Activated CD4-positive, alpha-beta T cell treated with anti-CD3 and anti-CD28 coated beads for 36 hours (primary cell): ENCODE data around the gene SPIRE2. TPM values are rescaled to one million over a fixed set of nuclear protein-coding genes. Genes with fewer than 3 reads are reported as not detected.
"Not testable (repeated sequence)": the region's sequence is repeated elsewhere in the genome, so short reads cannot be mapped to it uniquely, and the experiment has no call there.

Source experiments
- ATAC-seq: fragments of 200-7000 bp; cut with Tn5 transposase; one replicate; pipeline ENCODE4 v1.10.0; 2021; ENCODE audit warnings: mild to moderate bottlenecking, moderate library complexity
- CTCF ChIA-PET: fragments of 350-600 bp; sonication (Branson Sonifier 250); formaldehyde crosslinking; loops from one replicate; lab custom pipeline; 2021; ENCODE audit warnings: antibody characterized with exemption; lab: Charles Lee
- POLR2A ChIA-PET: fragments of 350-600 bp; sonication (Branson Sonifier 250); formaldehyde crosslinking; loops from one replicate; lab custom pipeline; 2021; ENCODE audit warnings: antibody characterized with exemption, inconsistent platforms; lab: Charles Lee
- DNase-seq: peaks from one replicate; pipeline ENCODE4 v3.0.0-alpha.2; 2020
- H3K27ac Mint-ChIP-seq: one replicate; pipeline ENCODE4 v1.8.0; 2021; ENCODE audit warnings: mixed read lengths
- H3K27me3 Mint-ChIP-seq: one replicate; pipeline ENCODE4 v1.8.0; 2021; ENCODE audit warnings: mixed read lengths
- H3K36me3 Mint-ChIP-seq: one replicate; pipeline ENCODE4 v1.8.0; 2021; ENCODE audit warnings: low read depth, mixed read lengths
- H3K4me1 Mint-ChIP-seq: one replicate; pipeline ENCODE4 v1.8.0; 2021; ENCODE audit warnings: mixed read lengths
- H3K4me3 Mint-ChIP-seq: one replicate; pipeline ENCODE4 v1.8.0; 2021; ENCODE audit warnings: mild to moderate bottlenecking, moderate library complexity, mixed read lengths
- H3K9me3 Mint-ChIP-seq: one replicate; pipeline ENCODE4 v1.8.0; 2021; ENCODE audit warnings: low read depth, mixed read lengths
- intact Hi-C, 2 experiments: fragments of 100-400 bp; cut with DNase I in 1 of 2; cut with micrococcal nuclease in 1 of 2; formaldehyde crosslinking; loops; one replicate each; pipeline versions ENCODE4 v1.14.2 to v1.15.1; 2022 to 2024; cut with DNase I, micrococcal nuclease
- total RNA-seq, 2 experiments: library from RNA; stranded (reverse); gene quantifications; one replicate each; pipeline ENCODE4 v1.2.3, GENCODE V29; 2021

The SPIRE2 gene
- total RNA-seq, 2 experiments from 2014 or later, result 1.1 to 1.5 TPM

GRCh38 chr16:89911375-89911774 is 83.1 kb downstream of the SPIRE2 start:
- ATAC-seq, result no peak
- no peaks in the 10 kb centered on the region for H3K27me3 Mint-ChIP-seq
- no peak overlapping the region for H3K4me3 Mint-ChIP-seq
- DNase-seq, result no peak
- H3K36me3 Mint-ChIP-seq, result peaks cover 33% of the 10 kb centered on the region
- CTCF ChIA-PET, result interaction anchor here (1.5 to 2.3 kb wide), 4 partner anchors 25 to 205 kb away, joined by 3 to 11 read pairs (median 6); no protein-coding TSS in a partner anchor
- H3K4me1 Mint-ChIP-seq, result no peaks in the 10 kb centered on the region
- H3K9me3 Mint-ChIP-seq, result no peaks in the 10 kb centered on the region
- no peak overlapping the region for H3K27ac Mint-ChIP-seq
- intact Hi-C loops, result no loop called here
- POLR2A ChIA-PET, result no interaction called here

DNA sequence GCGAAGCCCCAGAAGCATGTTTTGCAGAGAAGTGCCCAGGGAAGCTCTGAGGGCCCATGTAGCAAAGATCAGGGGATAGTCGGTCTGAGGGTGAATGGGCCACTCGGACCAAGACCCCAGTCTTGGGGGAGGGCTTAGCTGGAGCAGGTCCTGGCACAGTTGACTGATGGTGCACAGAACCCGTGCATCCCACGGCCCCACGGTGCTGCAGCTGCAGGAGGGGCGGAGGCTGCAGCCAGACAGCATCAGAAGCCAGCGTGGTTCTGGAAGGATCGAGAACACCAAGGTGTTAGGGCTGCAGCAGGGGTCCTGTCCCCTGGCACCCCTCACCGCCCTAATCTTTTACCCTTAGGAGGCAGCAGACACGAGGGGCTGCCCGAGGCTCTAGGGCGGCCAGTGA is 83.9 kb downstream of the SPIRE2 start:
- intact Hi-C loops, result no loop called here
- Mint-ChIP-seq H3K4me1 (no peaks in the 10 kb centered on the region), H3K36me3 (peaks cover 28% of the 10 kb centered on the region), H3K27ac (no peak overlapping the region), H3K4me3 (no peak overlapping the region), H3K27me3 (no peaks in the 10 kb centered on the region), H3K9me3 (no peaks in the 10 kb centered on the region)
- ATAC-seq, result no peak
- CTCF ChIA-PET, result interaction anchor here (2.3 kb wide), 1 partner anchor 52 kb away, joined by 7 read pairs; no protein-coding TSS in a partner anchor
- POLR2A ChIA-PET, result no interaction called here
- no peak for DNase-seq

DNA sequence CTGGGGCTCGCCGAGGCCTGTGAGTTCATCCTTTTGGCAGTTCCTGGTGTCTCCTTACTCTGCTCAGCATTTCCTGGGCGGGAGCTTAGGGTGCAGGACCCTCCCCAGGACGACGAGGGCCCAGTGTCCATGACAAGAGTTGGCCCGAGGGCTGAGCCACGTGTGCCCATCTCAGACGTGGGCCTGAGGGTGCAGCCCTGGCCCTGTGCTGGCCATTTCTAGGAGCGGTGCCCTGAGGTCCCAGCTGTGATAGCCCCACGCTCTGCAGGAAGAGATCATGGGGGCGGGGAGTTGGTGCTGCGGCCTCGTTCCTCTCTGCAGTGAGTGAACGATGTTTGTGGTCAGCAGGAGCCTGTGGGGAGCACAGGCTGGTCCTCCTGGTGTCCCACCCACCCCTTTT is 84.4 kb downstream of the SPIRE2 start:
- Mint-ChIP-seq H3K36me3 (peaks cover 28% of the 10 kb centered on the region), H3K4me1 (peaks cover 2% of the 10 kb centered on the region), H3K27ac (no peak overlapping the region), H3K27me3 (no peaks in the 10 kb centered on the region), H3K4me3 (no peak overlapping the region), H3K9me3 (no peaks in the 10 kb centered on the region)
- no peak for DNase-seq
- POLR2A ChIA-PET, result no interaction called here
- intact Hi-C loops, result no loop called here
- ATAC-seq, result no peak
- CTCF ChIA-PET, result interaction anchor here (0.6 kb wide), 1 partner anchor 59 kb away, joined by 3 read pairs; no protein-coding TSS in a partner anchor

DNA sequence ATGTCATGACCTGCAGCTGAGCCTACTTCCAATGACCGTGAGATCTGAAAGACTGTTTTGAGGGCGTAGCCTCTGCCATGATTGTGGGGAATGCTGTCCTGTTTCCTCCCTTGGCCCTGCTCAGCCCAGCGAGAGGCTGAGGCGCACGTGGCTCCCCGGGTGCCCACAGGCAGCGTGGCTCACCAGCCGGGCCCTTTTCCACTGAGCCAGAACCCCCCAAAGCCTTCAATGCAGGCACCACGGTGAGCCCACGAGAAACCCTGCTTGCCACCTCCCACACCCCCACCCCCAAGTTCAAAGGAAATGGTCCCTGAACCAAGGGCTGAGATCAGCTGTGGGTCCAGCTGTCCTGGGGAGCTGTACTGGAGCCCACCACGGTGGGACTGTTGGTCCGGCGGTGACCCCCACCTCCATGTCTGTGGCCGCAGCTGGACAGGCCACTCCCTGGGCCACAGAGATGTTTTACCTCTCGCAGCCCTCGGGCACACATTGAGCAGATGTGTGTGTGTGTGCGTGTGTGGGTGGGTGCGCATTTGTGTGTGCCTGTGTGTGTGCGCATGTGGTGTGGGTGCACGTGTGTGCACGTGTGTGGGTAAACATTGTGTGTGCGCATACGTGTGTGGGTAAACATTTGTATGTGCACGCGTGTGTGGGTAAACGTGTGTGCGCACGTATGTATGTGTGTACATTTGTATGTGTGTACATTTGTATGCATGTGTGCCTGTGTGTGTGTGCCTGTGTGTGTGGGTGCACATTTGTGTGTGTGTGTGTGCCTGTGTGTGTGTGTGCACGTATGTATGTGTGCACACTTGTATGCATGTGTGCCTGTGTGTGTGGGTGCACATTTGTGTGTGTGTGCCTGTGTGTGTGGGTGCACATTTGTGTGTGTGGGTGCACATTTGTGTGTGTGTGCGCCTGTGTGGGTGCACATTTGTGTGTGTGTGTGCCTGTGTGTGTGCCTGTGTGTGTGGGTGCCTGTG is 85.4 kb downstream of the SPIRE2 start:
- DNase-seq (no peak), ATAC-seq (no peak)
- Mint-ChIP-seq H3K4me1 (peaks cover 9% of the 10 kb centered on the region), H3K9me3 (no peaks in the 10 kb centered on the region), H3K27ac (no peak overlapping the region), H3K4me3 (no peak overlapping the region), H3K27me3 (peaks cover 1% of the 10 kb centered on the region), H3K36me3 (peaks cover 26% of the 10 kb centered on the region)
- intact Hi-C loops, result no loop called here
- POLR2A ChIA-PET, result no interaction called here
- CTCF ChIA-PET, result no interaction called here

- intact Hi-C loops, result loop anchor here (5.0 kb wide), 1 partner anchor 192 kb away; the partner anchor contains the start of genes VPS9D1 (in 2 of the 2) and ZNF276 (in 2 of the 2)
- ATAC-seq, H3K27me3 Mint-ChIP-seq, H3K27ac Mint-ChIP-seq, DNase-seq, H3K9me3 Mint-ChIP-seq, CTCF ChIA-PET, H3K4me3 Mint-ChIP-seq: not testable (repeated sequence)
- H3K36me3 Mint-ChIP-seq, result peaks cover 21% of the 10 kb centered on the region
- POLR2A ChIA-PET, result interaction anchor here (0.6 kb wide), 1 partner anchor 49 kb away, joined by 5 read pairs; no protein-coding TSS in a partner anchor
- peaks cover 17% of the 10 kb centered on the region for H3K4me1 Mint-ChIP-seq
Observed at GRCh38 chr16:89914642-89915285, 86.5 kb downstream of the SPIRE2 start.

DNA sequence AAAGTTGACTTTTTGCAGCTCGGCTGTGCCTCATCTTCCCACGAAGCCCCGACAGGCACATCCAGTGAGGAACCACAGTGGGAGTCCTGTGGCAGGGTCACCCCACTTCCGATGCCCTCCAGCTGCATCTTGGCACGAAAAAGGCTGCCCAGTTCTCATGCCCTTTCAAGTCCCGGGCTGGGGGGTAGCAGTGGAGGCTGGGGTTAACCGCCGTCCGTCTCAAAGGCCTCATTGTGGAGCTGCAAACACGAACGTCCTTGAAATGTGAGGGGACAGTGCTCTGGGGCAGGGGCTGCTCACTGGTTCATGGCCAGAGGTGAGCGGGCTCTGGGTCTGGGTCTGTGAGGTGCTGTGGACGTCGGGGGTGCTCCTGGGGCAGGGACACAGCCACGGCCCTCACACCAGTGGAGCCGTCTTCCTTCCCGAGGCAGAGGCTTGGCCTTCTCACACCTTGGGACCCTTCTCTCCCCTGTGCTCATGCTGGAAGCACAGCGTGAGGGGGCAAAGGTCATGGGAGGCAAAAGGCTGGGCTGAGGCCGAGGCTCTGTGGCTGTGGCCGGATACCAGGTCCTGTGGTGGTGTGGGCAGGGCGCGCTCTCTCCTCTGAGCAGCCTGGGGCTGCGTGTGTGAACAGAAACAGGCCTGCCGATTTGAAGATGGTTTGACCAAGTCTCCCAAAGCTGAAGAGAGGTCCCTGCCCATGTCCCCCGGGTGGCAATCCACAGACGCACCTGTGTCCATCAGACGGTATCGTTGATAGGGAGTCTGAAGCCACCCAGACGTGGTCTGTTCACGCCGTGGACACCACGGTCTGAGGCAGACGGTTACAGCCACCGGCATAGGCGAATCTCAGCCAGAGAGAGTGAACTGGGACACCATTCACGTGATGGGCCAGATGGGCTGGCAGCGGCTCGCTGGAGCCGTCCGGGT is 87.3 kb downstream of the SPIRE2 start:
- ATAC-seq, result no peak
- DNase-seq, result no peak
- Mint-ChIP-seq H3K9me3 (no peaks in the 10 kb centered on the region), H3K27ac (no peak overlapping the region), H3K4me3 (no peak overlapping the region), H3K27me3 (peaks cover 14% of the 10 kb centered on the region), H3K36me3 (peaks cover 16% of the 10 kb centered on the region), H3K4me1 (peaks cover 24% of the 10 kb centered on the region)
- ChIA-PET CTCF (no interaction called here), POLR2A (interaction anchor here (0.6 kb wide), 1 partner anchor 49 kb away, joined by 5 read pairs; no protein-coding TSS in a partner anchor)
- intact Hi-C loops, result loop anchor here (5.0 kb wide), 1 partner anchor 193 kb away; the partner anchor contains the start of genes VPS9D1 (in 2 of the 2) and ZNF276 (in 2 of the 2)

GRCh38 chr16:89917773-89918452 is 89.6 kb downstream of the SPIRE2 start:
- ATAC-seq, result peak; percentile 75
- peak overlapping the region; percentile 50 for H3K4me3 Mint-ChIP-seq
- ChIA-PET CTCF (interaction anchor here (1.3 to 1.6 kb wide), 2 partner anchors 8 to 30 kb away, joined by 6 to 9 read pairs; no protein-coding TSS in a partner anchor), POLR2A (interaction anchor here (0.6 kb wide), 1 partner anchor 33 kb away, joined by 4 read pairs; no protein-coding TSS in a partner anchor)
- peaks cover 10% of the 10 kb centered on the region for H3K36me3 Mint-ChIP-seq
- H3K27me3 Mint-ChIP-seq, result peaks cover 25% of the 10 kb centered on the region
- no peaks in the 10 kb centered on the region for H3K9me3 Mint-ChIP-seq
- peak; percentile 89 for DNase-seq
- no peak overlapping the region for H3K27ac Mint-ChIP-seq
- H3K4me1 Mint-ChIP-seq, result peaks cover 43% of the 10 kb centered on the region
- intact Hi-C loops, result loop anchor here (2.0 to 5.0 kb wide), 2 partner anchors 196 to 217 kb away; partner anchors contain the start of genes VPS9D1 (in 2 of the 2), ZNF276 (in 2 of the 2) and SPATA2L (in 1 of the 2)

DNA sequence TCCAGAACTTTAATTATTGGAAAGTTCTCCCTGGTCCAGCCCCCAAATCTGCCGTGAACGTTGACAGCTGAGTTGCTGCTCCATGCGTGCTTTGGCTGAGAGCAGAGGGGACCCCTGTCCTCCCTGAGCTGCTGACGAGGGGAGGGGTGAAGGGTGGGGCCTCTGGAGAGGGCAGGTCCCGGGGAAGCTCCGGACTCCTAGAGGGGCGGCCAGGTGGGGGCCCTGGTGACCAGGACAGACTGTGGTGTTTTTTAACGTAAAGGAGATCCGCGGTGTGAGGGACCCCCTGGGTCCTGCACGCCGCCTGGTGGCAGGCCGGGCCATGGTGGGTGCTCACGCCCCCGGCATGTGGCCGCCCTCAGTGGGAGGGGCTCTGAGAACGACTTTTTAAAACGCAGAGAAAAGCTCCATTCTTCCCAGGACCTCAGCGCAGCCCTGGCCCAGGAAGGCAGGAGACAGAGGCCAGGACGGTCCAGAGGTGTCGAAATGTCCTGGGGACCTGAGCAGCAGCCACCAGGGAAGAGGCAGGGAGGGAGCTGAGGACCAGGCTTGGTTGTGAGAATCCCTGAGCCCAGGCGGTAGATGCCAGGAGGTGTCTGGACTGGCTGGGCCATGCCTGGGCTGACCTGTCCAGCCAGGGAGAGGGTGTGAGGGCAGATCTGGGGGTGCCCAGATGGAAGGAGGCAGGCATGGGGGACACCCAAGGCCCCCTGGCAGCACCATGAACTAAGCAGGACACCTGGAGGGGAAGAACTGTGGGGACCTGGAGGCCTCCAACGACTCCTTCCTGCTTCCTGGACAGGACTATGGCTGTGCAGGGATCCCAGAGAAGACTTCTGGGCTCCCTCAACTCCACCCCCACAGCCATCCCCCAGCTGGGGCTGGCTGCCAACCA is 90.4 kb downstream of the SPIRE2 start, which contains the start of gene MC1R:
Gene MC1R (plus strand): TSS at position 410 of the 895 bp plus-strand sequence. CDS start 397 bp downstream, at position 807.
- ATAC-seq (peak; percentile 10), DNase-seq (peak; percentile 50)
- Mint-ChIP-seq H3K27ac (no peak within 1 kb of the TSS), H3K4me1 (peaks cover 43% of the 10 kb centered on the region), H3K36me3 (peaks cover 10% of the 10 kb centered on the region), H3K27me3 (peaks cover 25% of the 10 kb centered on the region), H3K4me3 (peak within 1 kb of the TSS; percentile 50), H3K9me3 (no peaks in the 10 kb centered on the region)
- ChIA-PET POLR2A (no interaction called here), CTCF (interaction anchor here (0.7 to 1.6 kb wide), 5 partner anchors 9 to 219 kb away, joined by 3 to 9 read pairs (median 4); partner anchors contain the start of gene TCF25)
- intact Hi-C loops, result loop anchor here (2.0 to 5.0 kb wide), 2 partner anchors 196 to 218 kb away; partner anchors contain the start of genes VPS9D1 (in 2 of the 2), ZNF276 (in 2 of the 2) and SPATA2L (in 1 of the 2)
